ENCODE measurements around the gene RARRES2.
"Not testable (repeated sequence)": the region's sequence is repeated elsewhere in the genome, so short reads cannot be mapped to it uniquely, and the experiment has no call there.

The RARRES2 gene

GRCh38 chr7:150341263-150342120, at the start of gene RARRES2:
Gene RARRES2, minus strand, starts transcription at chr7:150341629. Its CDS starts 1,020 bp downstream, at chr7:150340609.
- no peak for DNase-seq

GRCh38 chr7:150390205-150390604, 48.8 kb upstream of the RARRES2 start:
- no peak for DNase-seq

GRCh38 chr7:150389532-150389816, 48.0 kb upstream of the RARRES2 start:
- DNase-seq = no peak

- no peak for DNase-seq
These were observed 47.5 kb upstream of the RARRES2 start for GRCh38 chr7:150388709-150389531.

- no peak for DNase-seq
These were observed 46.9 kb upstream of the RARRES2 start for GRCh38 chr7:150388306-150388705.

- not testable (repeated sequence) for DNase-seq
These were observed 44.5 kb upstream of the RARRES2 start for GRCh38 chr7:150385884-150386283.

GRCh38 chr7:150385302-150385723, 43.9 kb upstream of the RARRES2 start:
- DNase-seq = no peak

GRCh38 chr7:150384406-150385301, 43.2 kb upstream of the RARRES2 start:
- no peak for DNase-seq

GRCh38 chr7:150383710-150384397, 42.4 kb upstream of the RARRES2 start:
- peak; percentile 69 for DNase-seq

- no peak for DNase-seq
These were observed 41.4 kb upstream of the RARRES2 start for GRCh38 chr7:150382844-150383225.

- DNase-seq = no peak
These were observed 40.9 kb upstream of the RARRES2 start for GRCh38 chr7:150382123-150382843.

GRCh38 chr7:150381785-150382122, 40.3 kb upstream of the RARRES2 start:
- no peak for DNase-seq

- no peak for DNase-seq
These were observed 39.7 kb upstream of the RARRES2 start for GRCh38 chr7:150381096-150381495.

- no peak for DNase-seq
These were observed 39.0 kb upstream of the RARRES2 start for GRCh38 chr7:150380463-150380862.

- DNase-seq = no peak
These were observed 38.3 kb upstream of the RARRES2 start for GRCh38 chr7:150379441-150380379.

GRCh38 chr7:150378853-150379440, 37.5 kb upstream of the RARRES2 start, which contains the start of gene ZNF775:
Gene ZNF775, plus strand, starts transcription at chr7:150379330. Its CDS starts 9,141 bp downstream, at chr7:150388471.
- peak; percentile 96 for DNase-seq

- DNase-seq = peak; percentile 77
These were observed 36.9 kb upstream of the RARRES2 start for GRCh38 chr7:150378115-150378852.

- no peak for DNase-seq
These were observed 36.2 kb upstream of the RARRES2 start for GRCh38 chr7:150377635-150378034.

- no peak for DNase-seq
These were observed 35.8 kb upstream of the RARRES2 start for GRCh38 chr7:150377196-150377595.

All from NCI-H1105 treated with DMSO at 0.1 percent for 48 hours (cell line).